GM23338 (cell line): ENCODE measurements around the gene USP33. TPM values are rescaled to one million over a fixed set of nuclear protein-coding genes. Genes with fewer than 3 reads are reported as not detected.

Source experiments
- ATAC-seq: fragments of 200-7000 bp; cut with Tn5 transposase; 3 replicates; pipeline ENCODE4 v1.9.1; 2020
- DNase-seq: peaks from one replicate; pipeline ENCODE4 v3.0.0-alpha.2; 2015; ENCODE audit warnings: low spot score
- H2AFZ ChIP-seq: fragments of 200-600 bp; sonication (generic); 2 replicates; pipeline ENCODE4 v1.8.0; 2016; ENCODE audit warnings: antibody characterized with exemption, mild to moderate bottlenecking, moderate library complexity
- H3F3A ChIP-seq: fragments of 200-600 bp; sonication (generic); replicated peaks from 2 replicates; pipeline ENCODE4 v1.8.0; 2017; ENCODE audit warnings: antibody characterized with exemption, mixed run types, low read depth
- H3K27ac ChIP-seq: fragments of 200-600 bp; sonication (generic); 2 replicates; pipeline ENCODE4 v1.6.1; 2016; ENCODE audit warnings: low read depth
- H3K27me3 ChIP-seq: fragments of 200-600 bp; sonication (generic); 2 replicates; pipeline ENCODE4 v1.8.0; 2016; ENCODE audit warnings: mild to moderate bottlenecking, mixed run types, moderate library complexity; ENCODE audit not compliant: insufficient read depth
- H3K36me3 ChIP-seq: fragments of 200-600 bp; sonication (generic); 2 replicates; pipeline ENCODE4 v1.8.0; 2016; ENCODE audit warnings: mild to moderate bottlenecking; ENCODE audit not compliant: insufficient read depth
- H3K4me1 ChIP-seq: fragments of 200-600 bp; sonication (generic); 2 replicates; pipeline ENCODE4 v1.8.0; 2016; ENCODE audit warnings: mild to moderate bottlenecking, moderate library complexity; ENCODE audit not compliant: insufficient read depth
- H3K4me2 ChIP-seq: fragments of 200-600 bp; sonication (generic); 2 replicates; pipeline ENCODE4 v1.7.1; 2017; ENCODE audit warnings: mixed run types
- H3K4me3 ChIP-seq: fragments of 200-600 bp; sonication (generic); 2 replicates; pipeline ENCODE4 v1.6.1; 2016; ENCODE audit warnings: mixed run types
- H3K79me2 ChIP-seq: fragments of 200-600 bp; sonication (generic); replicated peaks from 2 replicates; pipeline ENCODE4 v1.8.0; 2017; ENCODE audit warnings: mild to moderate bottlenecking; ENCODE audit not compliant: insufficient read depth
- H3K9me2 ChIP-seq: fragments of 200-600 bp; sonication (generic); 2 replicates; pipeline ENCODE4 v1.8.0; 2017; ENCODE audit not compliant: insufficient read depth
- H4K20me1 ChIP-seq: fragments of 200-600 bp; sonication (generic); replicated peaks from 2 replicates; pipeline ENCODE4 v1.8.0; 2017; ENCODE audit warnings: mild to moderate bottlenecking; ENCODE audit not compliant: insufficient read depth
- H3K27ac Mint-ChIP-seq: 2 replicates; pipeline ENCODE4 v1.8.0; 2020; ENCODE audit warnings: inconsistent platforms, mild to moderate bottlenecking, moderate library complexity, mixed read lengths
- H3K27me3 Mint-ChIP-seq: 3 replicates; pipeline ENCODE4 v1.8.0; 2022; ENCODE audit warnings: low read depth, mild to moderate bottlenecking, moderate library complexity, mixed read lengths, inconsistent platforms; ENCODE audit not compliant: insufficient read depth, poor library complexity
- H3K36me3 Mint-ChIP-seq: 3 replicates; pipeline ENCODE4 v1.8.0; 2021; ENCODE audit warnings: low read depth, mild to moderate bottlenecking, inconsistent platforms, moderate library complexity, mixed read lengths
- H3K4me1 Mint-ChIP-seq: 3 replicates; pipeline ENCODE4 v1.8.0; 2020; ENCODE audit warnings: mild to moderate bottlenecking, inconsistent platforms, mixed read lengths
- H3K4me3 Mint-ChIP-seq: 3 replicates; pipeline ENCODE4 v1.8.0; 2021; ENCODE audit warnings: moderate library complexity, mild to moderate bottlenecking, inconsistent platforms, mixed read lengths
- H3K9me3 Mint-ChIP-seq: 3 replicates; pipeline ENCODE4 v1.8.0; 2020; ENCODE audit warnings: moderate library complexity, mild to moderate bottlenecking, inconsistent platforms, mixed read lengths
- EZH2 ChIP-seq: fragments of 200-600 bp; sonication (generic); IDR thresholded peaks from one replicate; pipeline ENCODE4 v1.8.0; 2017; ENCODE audit warnings: antibody characterized with exemption, mild to moderate bottlenecking, low read depth; ENCODE audit not compliant: unreplicated experiment
- EZH2phosphoT487 ChIP-seq: fragments of 200-600 bp; sonication (generic); IDR thresholded peaks from one replicate; pipeline ENCODE4 v1.8.1; 2018; ENCODE audit warnings: antibody characterized with exemption; ENCODE audit not compliant: unreplicated experiment
- NANOG ChIP-seq: IDR thresholded peaks from 2 replicates; pipeline ENCODE4 v1.6.1; 2016; ENCODE audit warnings: antibody characterized with exemption, borderline replicate concordance
- STAT1 ChIP-seq: IDR thresholded peaks from one replicate; pipeline ENCODE4 v1.6.1; 2016; ENCODE audit warnings: antibody characterized with exemption; ENCODE audit not compliant: unreplicated experiment
- ZNF114 ChIP-seq: fragments of 250-450 bp; sonication (Bioruptor Pico); IDR thresholded peaks from 2 replicates; pipeline ENCODE4 v1.5.0; 2020; ENCODE audit warnings: mild to moderate bottlenecking, moderate library complexity
- ZNF331 ChIP-seq: fragments of 250-450 bp; sonication (Bioruptor Pico); IDR thresholded peaks from 2 replicates; pipeline ENCODE4 v1.5.0; 2020; ENCODE audit warnings: low read depth, mild to moderate bottlenecking, moderate library complexity
- polyA plus RNA-seq: library from polyadenylated mRNA; unstranded; fragments of >200 nt; fragmentation: Nextera tagmentation; extraction: Ambion mirVana; gene quantifications from 2 replicates; pipeline ENCODE4 v1.2.1, GENCODE V29; 2016
- total RNA-seq: library from RNA; depleted of rRNA; stranded (reverse); fragments of >200 nt; shearing (Covaris generic); gene quantifications from 2 replicates; pipeline ENCODE4 v1.2.3, GENCODE V29; 2014
- TF ChIP-seq, protein P1 (sequence below): fragments of 250-450 bp; sonication (Bioruptor Pico); IDR thresholded peaks from 2 replicates; pipeline ENCODE4 v1.5.0; 2020; ENCODE audit warnings: mild to moderate bottlenecking, moderate library complexity
- TF ChIP-seq, protein P2 (sequence below), 2 experiments: fragments of 200-600 bp in 1 of 2; sonication (generic) in 1 of 2; conservative IDR thresholded peaks; 2 replicates each; pipeline versions ENCODE4 v1.5.1 to v1.6.1; 2016 to 2017; ENCODE audit warnings: antibody characterized with exemption in 2 of 2, low read depth in 2 of 2, mild to moderate bottlenecking in 2 of 2, moderate library complexity in 1 of 2
- TF ChIP-seq, protein P3 (sequence below): IDR thresholded peaks from one replicate; pipeline ENCODE4 v1.6.1; 2018; ENCODE audit warnings: antibody characterized with exemption; ENCODE audit not compliant: unreplicated experiment
- TF ChIP-seq, protein P4 (sequence below): IDR thresholded peaks from 2 replicates; pipeline ENCODE4 v1.6.1; 2016; ENCODE audit warnings: antibody characterized with exemption

USP33 gene
- total and polyA plus RNA-seq, 2 experiments from 2014 or later, result 42.4 to 63.9 TPM

DNA sequence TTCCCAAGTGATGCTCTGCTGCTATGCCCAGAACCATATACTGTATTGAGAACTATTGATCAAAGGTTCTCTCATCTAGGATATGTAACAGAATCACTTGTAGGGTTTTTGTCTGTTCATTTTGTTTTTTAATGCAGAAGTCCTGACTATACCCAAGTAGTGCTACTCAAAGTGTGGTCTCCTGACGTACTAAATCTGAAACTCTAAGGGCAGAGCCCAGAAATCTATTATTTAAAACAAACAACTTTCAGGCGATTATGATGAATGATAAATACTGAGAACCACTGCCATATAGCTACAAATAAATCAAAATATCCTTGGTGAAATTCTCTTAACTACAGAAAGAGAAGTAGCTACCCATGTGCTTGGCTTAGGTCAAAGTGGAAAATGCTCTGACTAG lies 87.3 kb downstream of the USP33 start (continued):
- TF ChIP-seq, protein P1, sequence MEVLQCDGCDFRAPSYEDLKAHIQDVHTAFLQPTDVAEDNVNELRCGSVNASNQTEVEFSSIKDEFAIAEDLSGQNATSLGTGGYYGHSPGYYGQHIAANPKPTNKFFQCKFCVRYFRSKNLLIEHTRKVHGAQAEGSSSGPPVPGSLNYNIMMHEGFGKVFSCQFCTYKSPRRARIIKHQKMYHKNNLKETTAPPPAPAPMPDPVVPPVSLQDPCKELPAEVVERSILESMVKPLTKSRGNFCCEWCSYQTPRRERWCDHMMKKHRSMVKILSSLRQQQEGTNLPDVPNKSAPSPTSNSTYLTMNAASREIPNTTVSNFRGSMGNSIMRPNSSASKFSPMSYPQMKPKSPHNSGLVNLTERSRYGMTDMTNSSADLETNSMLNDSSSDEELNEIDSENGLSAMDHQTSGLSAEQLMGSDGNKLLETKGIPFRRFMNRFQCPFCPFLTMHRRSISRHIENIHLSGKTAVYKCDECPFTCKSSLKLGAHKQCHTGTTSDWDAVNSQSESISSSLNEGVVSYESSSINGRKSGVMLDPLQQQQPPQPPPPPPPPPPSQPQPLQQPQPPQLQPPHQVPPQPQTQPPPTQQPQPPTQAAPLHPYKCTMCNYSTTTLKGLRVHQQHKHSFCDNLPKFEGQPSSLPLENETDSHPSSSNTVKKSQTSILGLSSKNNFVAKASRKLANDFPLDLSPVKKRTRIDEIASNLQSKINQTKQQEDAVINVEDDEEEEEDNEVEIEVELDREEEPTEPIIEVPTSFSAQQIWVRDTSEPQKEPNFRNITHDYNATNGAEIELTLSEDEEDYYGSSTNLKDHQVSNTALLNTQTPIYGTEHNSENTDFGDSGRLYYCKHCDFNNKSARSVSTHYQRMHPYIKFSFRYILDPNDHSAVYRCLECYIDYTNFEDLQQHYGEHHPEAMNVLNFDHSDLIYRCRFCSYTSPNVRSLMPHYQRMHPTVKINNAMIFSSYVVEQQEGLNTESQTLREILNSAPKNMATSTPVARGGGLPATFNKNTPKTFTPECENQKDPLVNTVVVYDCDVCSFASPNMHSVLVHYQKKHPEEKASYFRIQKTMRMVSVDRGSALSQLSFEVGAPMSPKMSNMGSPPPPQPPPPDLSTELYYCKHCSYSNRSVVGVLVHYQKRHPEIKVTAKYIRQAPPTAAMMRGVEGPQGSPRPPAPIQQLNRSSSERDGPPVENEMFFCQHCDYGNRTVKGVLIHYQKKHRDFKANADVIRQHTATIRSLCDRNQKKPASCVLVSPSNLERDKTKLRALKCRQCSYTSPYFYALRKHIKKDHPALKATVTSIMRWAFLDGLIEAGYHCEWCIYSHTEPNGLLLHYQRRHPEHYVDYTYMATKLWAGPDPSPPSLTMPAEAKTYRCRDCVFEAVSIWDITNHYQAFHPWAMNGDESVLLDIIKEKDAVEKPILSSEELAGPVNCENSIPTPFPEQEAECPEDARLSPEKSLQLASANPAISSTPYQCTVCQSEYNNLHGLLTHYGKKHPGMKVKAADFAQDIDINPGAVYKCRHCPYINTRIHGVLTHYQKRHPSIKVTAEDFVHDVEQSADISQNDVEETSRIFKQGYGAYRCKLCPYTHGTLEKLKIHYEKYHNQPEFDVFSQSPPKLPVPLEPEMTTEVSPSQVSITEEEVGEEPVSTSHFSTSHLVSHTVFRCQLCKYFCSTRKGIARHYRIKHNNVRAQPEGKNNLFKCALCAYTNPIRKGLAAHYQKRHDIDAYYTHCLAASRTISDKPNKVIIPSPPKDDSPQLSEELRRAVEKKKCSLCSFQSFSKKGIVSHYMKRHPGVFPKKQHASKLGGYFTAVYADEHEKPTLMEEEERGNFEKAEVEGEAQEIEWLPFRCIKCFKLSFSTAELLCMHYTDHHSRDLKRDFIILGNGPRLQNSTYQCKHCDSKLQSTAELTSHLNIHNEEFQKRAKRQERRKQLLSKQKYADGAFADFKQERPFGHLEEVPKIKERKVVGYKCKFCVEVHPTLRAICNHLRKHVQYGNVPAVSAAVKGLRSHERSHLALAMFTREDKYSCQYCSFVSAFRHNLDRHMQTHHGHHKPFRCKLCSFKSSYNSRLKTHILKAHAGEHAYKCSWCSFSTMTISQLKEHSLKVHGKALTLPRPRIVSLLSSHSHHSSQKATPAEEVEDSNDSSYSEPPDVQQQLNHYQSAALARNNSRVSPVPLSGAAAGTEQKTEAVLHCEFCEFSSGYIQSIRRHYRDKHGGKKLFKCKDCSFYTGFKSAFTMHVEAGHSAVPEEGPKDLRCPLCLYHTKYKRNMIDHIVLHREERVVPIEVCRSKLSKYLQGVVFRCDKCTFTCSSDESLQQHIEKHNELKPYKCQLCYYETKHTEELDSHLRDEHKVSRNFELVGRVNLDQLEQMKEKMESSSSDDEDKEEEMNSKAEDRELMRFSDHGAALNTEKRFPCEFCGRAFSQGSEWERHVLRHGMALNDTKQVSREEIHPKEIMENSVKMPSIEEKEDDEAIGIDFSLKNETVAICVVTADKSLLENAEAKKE (CRISPR knock-in tag), result no peak
- TF ChIP-seq EZH2phosphoT487, result no peak
- no peak for TF ChIP-seq ZNF114 (CRISPR knock-in tag)
- TF ChIP-seq ZNF331 (CRISPR knock-in tag), result no peak
- TF ChIP-seq STAT1, result no peak
- no peak for TF ChIP-seq EZH2
- TF ChIP-seq, protein P2, sequence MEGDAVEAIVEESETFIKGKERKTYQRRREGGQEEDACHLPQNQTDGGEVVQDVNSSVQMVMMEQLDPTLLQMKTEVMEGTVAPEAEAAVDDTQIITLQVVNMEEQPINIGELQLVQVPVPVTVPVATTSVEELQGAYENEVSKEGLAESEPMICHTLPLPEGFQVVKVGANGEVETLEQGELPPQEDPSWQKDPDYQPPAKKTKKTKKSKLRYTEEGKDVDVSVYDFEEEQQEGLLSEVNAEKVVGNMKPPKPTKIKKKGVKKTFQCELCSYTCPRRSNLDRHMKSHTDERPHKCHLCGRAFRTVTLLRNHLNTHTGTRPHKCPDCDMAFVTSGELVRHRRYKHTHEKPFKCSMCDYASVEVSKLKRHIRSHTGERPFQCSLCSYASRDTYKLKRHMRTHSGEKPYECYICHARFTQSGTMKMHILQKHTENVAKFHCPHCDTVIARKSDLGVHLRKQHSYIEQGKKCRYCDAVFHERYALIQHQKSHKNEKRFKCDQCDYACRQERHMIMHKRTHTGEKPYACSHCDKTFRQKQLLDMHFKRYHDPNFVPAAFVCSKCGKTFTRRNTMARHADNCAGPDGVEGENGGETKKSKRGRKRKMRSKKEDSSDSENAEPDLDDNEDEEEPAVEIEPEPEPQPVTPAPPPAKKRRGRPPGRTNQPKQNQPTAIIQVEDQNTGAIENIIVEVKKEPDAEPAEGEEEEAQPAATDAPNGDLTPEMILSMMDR (conservative IDR thresholded peaks at IDR 0.05; ENCODE audit: low read depth in 2 of 2), result no peak

DNA sequence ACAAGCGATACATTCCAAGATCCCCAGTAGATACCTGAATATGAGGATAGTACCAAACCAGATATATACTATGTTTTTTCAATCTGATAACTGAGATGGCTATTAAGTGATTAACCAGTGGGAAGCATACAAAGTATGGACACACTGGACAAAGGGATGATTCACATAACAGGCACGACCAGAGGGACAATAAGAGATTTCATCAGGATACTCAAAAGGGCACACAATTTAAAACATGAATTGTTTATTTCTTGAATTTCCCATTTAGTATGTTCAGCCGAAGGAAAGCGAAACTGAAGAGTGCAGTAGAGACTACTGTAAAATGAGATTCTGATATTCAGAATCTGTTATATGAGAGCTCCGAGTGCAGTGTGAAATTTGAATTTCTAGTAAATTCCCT lies 87.8 kb downstream of the USP33 start:
- Histone ChIP-seq H3K4me2 (no peak overlapping the region), H4K20me1 (peaks cover 41% of the 10 kb centered on the region), H3K4me3 (no peak overlapping the region), H3K79me2 (peaks cover 100% of the 10 kb centered on the region), H3K27ac (no peak overlapping the region), H3K4me1 (peaks cover 17% of the 10 kb centered on the region), H2AFZ (no peak overlapping the region), H3K9me2 (no peaks in the 10 kb centered on the region), H3K27me3 (no peaks in the 10 kb centered on the region), H3F3A (no peaks in the 10 kb centered on the region), H3K36me3 (no peaks in the 10 kb centered on the region)
- Mint-ChIP-seq H3K4me1 (peaks cover 39% of the 10 kb centered on the region), H3K4me3 (no peak overlapping the region), H3K27me3 (no peaks in the 10 kb centered on the region), H3K27ac (no peak overlapping the region), H3K9me3 (no peaks in the 10 kb centered on the region), H3K36me3 (no peaks in the 10 kb centered on the region; the same call in 2 of the 3 replicates)
- no peak for DNase-seq
- ATAC-seq, result no peak
- TF ChIP-seq NANOG, result no peak
- TF ChIP-seq, protein P3, sequence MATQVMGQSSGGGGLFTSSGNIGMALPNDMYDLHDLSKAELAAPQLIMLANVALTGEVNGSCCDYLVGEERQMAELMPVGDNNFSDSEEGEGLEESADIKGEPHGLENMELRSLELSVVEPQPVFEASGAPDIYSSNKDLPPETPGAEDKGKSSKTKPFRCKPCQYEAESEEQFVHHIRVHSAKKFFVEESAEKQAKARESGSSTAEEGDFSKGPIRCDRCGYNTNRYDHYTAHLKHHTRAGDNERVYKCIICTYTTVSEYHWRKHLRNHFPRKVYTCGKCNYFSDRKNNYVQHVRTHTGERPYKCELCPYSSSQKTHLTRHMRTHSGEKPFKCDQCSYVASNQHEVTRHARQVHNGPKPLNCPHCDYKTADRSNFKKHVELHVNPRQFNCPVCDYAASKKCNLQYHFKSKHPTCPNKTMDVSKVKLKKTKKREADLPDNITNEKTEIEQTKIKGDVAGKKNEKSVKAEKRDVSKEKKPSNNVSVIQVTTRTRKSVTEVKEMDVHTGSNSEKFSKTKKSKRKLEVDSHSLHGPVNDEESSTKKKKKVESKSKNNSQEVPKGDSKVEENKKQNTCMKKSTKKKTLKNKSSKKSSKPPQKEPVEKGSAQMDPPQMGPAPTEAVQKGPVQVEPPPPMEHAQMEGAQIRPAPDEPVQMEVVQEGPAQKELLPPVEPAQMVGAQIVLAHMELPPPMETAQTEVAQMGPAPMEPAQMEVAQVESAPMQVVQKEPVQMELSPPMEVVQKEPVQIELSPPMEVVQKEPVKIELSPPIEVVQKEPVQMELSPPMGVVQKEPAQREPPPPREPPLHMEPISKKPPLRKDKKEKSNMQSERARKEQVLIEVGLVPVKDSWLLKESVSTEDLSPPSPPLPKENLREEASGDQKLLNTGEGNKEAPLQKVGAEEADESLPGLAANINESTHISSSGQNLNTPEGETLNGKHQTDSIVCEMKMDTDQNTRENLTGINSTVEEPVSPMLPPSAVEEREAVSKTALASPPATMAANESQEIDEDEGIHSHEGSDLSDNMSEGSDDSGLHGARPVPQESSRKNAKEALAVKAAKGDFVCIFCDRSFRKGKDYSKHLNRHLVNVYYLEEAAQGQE, result no peak
- TF ChIP-seq EZH2, result no peak
- no peak for TF ChIP-seq STAT1
- TF ChIP-seq, protein P4, sequence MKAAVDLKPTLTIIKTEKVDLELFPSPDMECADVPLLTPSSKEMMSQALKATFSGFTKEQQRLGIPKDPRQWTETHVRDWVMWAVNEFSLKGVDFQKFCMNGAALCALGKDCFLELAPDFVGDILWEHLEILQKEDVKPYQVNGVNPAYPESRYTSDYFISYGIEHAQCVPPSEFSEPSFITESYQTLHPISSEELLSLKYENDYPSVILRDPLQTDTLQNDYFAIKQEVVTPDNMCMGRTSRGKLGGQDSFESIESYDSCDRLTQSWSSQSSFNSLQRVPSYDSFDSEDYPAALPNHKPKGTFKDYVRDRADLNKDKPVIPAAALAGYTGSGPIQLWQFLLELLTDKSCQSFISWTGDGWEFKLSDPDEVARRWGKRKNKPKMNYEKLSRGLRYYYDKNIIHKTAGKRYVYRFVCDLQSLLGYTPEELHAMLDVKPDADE, result no peak
- TF ChIP-seq, protein P2 (conservative IDR thresholded peaks at IDR 0.05; ENCODE audit: low read depth in 2 of 2), result no peak
